Osteoblast (primary cell): Measurements from ENCODE around the gene TIPRL. TPM values are rescaled to one million over a fixed set of nuclear protein-coding genes. Genes with fewer than 3 reads are reported as not detected.
A peak's percentile ranks its signal among the peaks of the same experiment; 100 is the strongest.

Source experiments
- DNase-seq: peaks from one replicate; pipeline ENCODE4 v3.0.0; 2011; ENCODE audit warnings: low spot score, mixed read lengths; ENCODE audit not compliant: insufficient read length; ENCODE audit errors: missing footprints
- H2AFZ ChIP-seq: 2 replicates; pipeline ENCODE4 v1.6.0; 2011; ENCODE audit warnings: mild to moderate bottlenecking, low read length
- H3K27ac ChIP-seq: 2 replicates; pipeline ENCODE4 v1.5.1; 2011; ENCODE audit warnings: mild to moderate bottlenecking, low read depth, low read length, moderate library complexity
- H3K27me3 ChIP-seq: 2 replicates; pipeline ENCODE4 v1.6.0; 2012; ENCODE audit warnings: mild to moderate bottlenecking, control low read depth, inconsistent platforms, low read length, moderate library complexity; ENCODE audit not compliant: insufficient read depth
- H3K36me3 ChIP-seq: 2 replicates; pipeline ENCODE4 v1.5.1; 2011; ENCODE audit warnings: mild to moderate bottlenecking, low read length, control low read depth, moderate library complexity; ENCODE audit not compliant: insufficient read depth
- H3K4me1 ChIP-seq: 2 replicates; pipeline ENCODE4 v1.5.1; 2011; ENCODE audit warnings: mild to moderate bottlenecking, low read length, control low read depth, moderate library complexity; ENCODE audit not compliant: insufficient read depth
- H3K4me2 ChIP-seq: 2 replicates; pipeline ENCODE4 v1.6.0; 2011; ENCODE audit warnings: mild to moderate bottlenecking, low read length; ENCODE audit not compliant: insufficient read depth
- H3K4me3 ChIP-seq: fragments of 200-600 bp; sonication (generic); 3 replicates; pipeline ENCODE4 v1.5.1; 2012; ENCODE audit warnings: mild to moderate bottlenecking, low read length, inconsistent platforms; ENCODE audit not compliant: insufficient read depth
- H3K79me2 ChIP-seq: 2 replicates; pipeline ENCODE4 v1.6.0; 2012; ENCODE audit warnings: mild to moderate bottlenecking, low read length, control low read depth, inconsistent platforms; ENCODE audit not compliant: insufficient read depth
- H3K9me3 ChIP-seq: 2 replicates; pipeline ENCODE4 v1.5.1; 2011; ENCODE audit warnings: low read depth, low read length, control low read depth
- H4K20me1 ChIP-seq: 2 replicates; pipeline ENCODE4 v1.6.0; 2012; ENCODE audit warnings: mild to moderate bottlenecking, low read length, control low read depth; ENCODE audit not compliant: insufficient read depth
- CTCF ChIP-seq: IDR thresholded peaks from 2 replicates; pipeline ENCODE4 v1.5.1; 2011; ENCODE audit warnings: mild to moderate bottlenecking, low read depth, low read length, moderate library complexity; ENCODE audit errors: extremely low read depth
- total RNA-seq: library from RNA; depleted of rRNA; stranded (reverse); fragments of >200 nt; gene quantifications from 2 replicates; pipeline ENCODE4 v1.2.3, GENCODE V29; 2012

The TIPRL gene
- total RNA-seq, 1 donor: 30.8 TPM

- Histone ChIP-seq H3K4me1 (peaks cover 3% of the 10 kb centered on the region), H3K4me2 (no peak overlapping the region), H3K79me2 (no peaks in the 10 kb centered on the region), H3K27ac (no peak overlapping the region), H3K36me3 (no peaks in the 10 kb centered on the region), H4K20me1 (no peaks in the 10 kb centered on the region), H3K9me3 (no peaks in the 10 kb centered on the region), H3K27me3 (no peaks in the 10 kb centered on the region), H3K4me3 (no peak overlapping the region), H2AFZ (no peak overlapping the region)
- TF ChIP-seq CTCF: no peak
- DNase-seq: no peak
Observed at GRCh38 chr1:168161459-168161858, 17.3 kb upstream of the TIPRL start.

GRCh38 chr1:168163670-168164069, 15.1 kb upstream of the TIPRL start:
- Histone ChIP-seq H3K9me3 (no peaks in the 10 kb centered on the region), H2AFZ (no peak overlapping the region), H3K4me3 (no peak overlapping the region), H3K79me2 (no peaks in the 10 kb centered on the region), H3K27ac (no peak overlapping the region), H3K27me3 (no peaks in the 10 kb centered on the region), H3K4me2 (no peak overlapping the region), H3K4me1 (peaks cover 3% of the 10 kb centered on the region), H4K20me1 (no peaks in the 10 kb centered on the region), H3K36me3 (no peaks in the 10 kb centered on the region)
- no peak for DNase-seq
- no peak for TF ChIP-seq CTCF

GRCh38 chr1:168164771-168165170, 14.0 kb upstream of the TIPRL start:
- no peak overlapping the region for H3K27ac ChIP-seq
- H3K27me3 ChIP-seq: no peaks in the 10 kb centered on the region
- H3K36me3 ChIP-seq: no peaks in the 10 kb centered on the region

GRCh38 chr1:168167806-168168205, 11.0 kb upstream of the TIPRL start:
- H4K20me1 ChIP-seq: no peaks in the 10 kb centered on the region
- H3K36me3 ChIP-seq: no peaks in the 10 kb centered on the region
- H3K4me2 ChIP-seq: no peak overlapping the region
- no peak overlapping the region for H3K4me3 ChIP-seq
- peaks cover 3% of the 10 kb centered on the region for H3K4me1 ChIP-seq
- H2AFZ ChIP-seq: peak overlapping the region; percentile 75
- H3K9me3 ChIP-seq: no peaks in the 10 kb centered on the region
- H3K27me3 ChIP-seq: no peaks in the 10 kb centered on the region
- no peak for TF ChIP-seq CTCF
- no peaks in the 10 kb centered on the region for H3K79me2 ChIP-seq
- no peak for DNase-seq
- H3K27ac ChIP-seq: peak overlapping the region; percentile 15

More at GRCh38 chr1:168164771-168165170, 14.0 kb upstream of the TIPRL start:
- no peak for TF ChIP-seq CTCF
- Histone ChIP-seq H2AFZ (no peak overlapping the region), H3K9me3 (no peaks in the 10 kb centered on the region), H3K79me2 (no peaks in the 10 kb centered on the region), H3K4me3 (no peak overlapping the region), H3K4me2 (no peak overlapping the region), H3K4me1 (peaks cover 3% of the 10 kb centered on the region), H4K20me1 (no peaks in the 10 kb centered on the region)
- no peak for DNase-seq
